AML-193 (cell line): ENCODE results near the gene ZG16B.

ENCODE experiments used
- DNase-seq, 2 experiments: peaks; one replicate each; lab custom pipeline; 2025; lab: John Stamatoyannopoulos, UW

The ZG16B gene

GRCh38 chr16:2867987-2868789, 38.1 kb downstream of the ZG16B start:
- peak; percentile 85 to 89 for DNase-seq

- DNase-seq = no peak
These were observed 41.8 kb downstream of the ZG16B start for GRCh38 chr16:2871926-2872325.

GRCh38 chr16:2874032-2874911, 44.2 kb downstream of the ZG16B start:
- DNase-seq = no peak

GRCh38 chr16:2874912-2875362, 44.8 kb downstream of the ZG16B start:
- peak; percentile 67 to 69 for DNase-seq

- DNase-seq = no peak
These were observed 49.9 kb downstream of the ZG16B start for GRCh38 chr16:2879854-2880508.
